SIG-M5 treated with dmso at 0.1 percent for 504 hours (cell line): Measurements from ENCODE around the gene S100A3.
"Not testable (repeated sequence)": the region's sequence is repeated elsewhere in the genome, so short reads cannot be mapped to it uniquely, and the experiment has no call there.

Source experiments
- DNase-seq: peaks from one replicate; lab custom pipeline; 2025; ENCODE audit not compliant: unreplicated experiment; lab: John Stamatoyannopoulos, UW

Gene S100A3

DNA sequence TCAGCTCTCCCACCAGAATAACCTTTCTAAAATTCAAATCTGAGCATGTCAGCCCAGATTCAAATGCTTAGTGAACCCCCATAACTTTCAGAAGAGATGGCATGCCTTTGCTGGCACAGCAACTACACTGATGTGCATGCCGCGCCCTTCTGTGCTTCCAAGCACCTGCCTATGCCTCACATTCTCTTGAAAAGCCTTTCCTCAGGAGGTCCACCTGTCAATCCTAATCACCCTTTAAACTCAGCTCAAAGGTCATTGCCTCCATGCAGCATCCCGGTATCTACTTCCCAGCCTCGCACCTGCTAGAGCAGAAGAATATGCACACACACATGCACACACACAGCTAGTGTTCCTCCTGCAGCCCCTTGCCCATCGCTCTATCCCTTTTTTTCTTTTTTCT is 21.8 kb upstream of the S100A3 start:
- DNase-seq, result no peak

DNA sequence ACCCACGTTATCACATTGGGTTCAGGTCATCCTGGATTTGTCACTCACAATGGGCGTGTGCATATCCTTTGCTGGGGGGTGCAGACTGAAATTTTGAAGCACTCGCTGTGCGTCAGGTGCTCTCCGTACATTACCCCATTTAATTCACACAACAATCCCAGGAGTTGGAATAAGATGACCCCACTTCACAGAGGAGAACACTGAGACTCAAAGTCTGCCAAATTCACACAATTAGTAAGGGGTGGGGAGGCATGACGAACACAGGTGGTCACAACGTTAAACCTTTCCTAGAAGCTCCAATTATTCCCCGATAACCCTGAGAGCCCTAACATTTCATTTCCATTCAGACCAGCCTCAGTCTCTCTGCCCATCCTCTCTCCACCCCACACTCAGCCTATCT is 20.4 kb upstream of the S100A3 start:
- DNase-seq, result no peak

GRCh38 chr1:153568367-153569099 is 19.5 kb upstream of the S100A3 start:
- DNase-seq, result peak; percentile 86

- DNase-seq, result no peak
These were observed 18.7 kb upstream of the S100A3 start for GRCh38 chr1:153567621-153568366.

GRCh38 chr1:153566414-153567371 is 17.6 kb upstream of the S100A3 start:
- DNase-seq, result peak; percentile 99

GRCh38 chr1:153565529-153566374 is 16.7 kb upstream of the S100A3 start, which contains the start of gene S100A2:
S100A2 (minus strand) TSS chr1:153565844; CDS start chr1:153563877, 1,967 bp downstream.
- peak; percentile 51 for DNase-seq

GRCh38 chr1:153563991-153564390 is 14.9 kb upstream of the S100A3 start:
- no peak for DNase-seq

DNA sequence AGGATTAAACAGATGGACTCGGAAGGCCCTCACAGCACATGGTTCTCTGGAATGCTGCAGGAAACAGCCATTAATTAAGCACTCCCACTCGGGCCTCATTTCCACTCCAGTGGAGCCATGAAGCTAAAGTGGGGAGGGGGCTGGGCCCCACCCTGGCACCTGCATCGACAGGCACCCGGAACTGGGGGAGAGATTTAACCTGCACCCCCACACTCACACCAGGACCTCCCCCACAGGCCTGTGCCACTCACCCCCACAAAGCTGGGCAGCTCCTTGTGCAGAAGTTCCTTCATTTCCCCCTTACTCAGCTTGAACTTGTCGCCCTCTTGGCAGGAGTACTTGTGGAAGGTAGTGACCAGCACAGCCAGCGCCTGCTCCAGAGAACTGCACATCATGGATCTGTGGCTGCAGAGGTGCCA is 14.4 kb upstream of the S100A3 start:
- no peak for DNase-seq

GRCh38 chr1:153562021-153562420 is 13.0 kb upstream of the S100A3 start:
- DNase-seq, result not testable (repeated sequence)

DNA sequence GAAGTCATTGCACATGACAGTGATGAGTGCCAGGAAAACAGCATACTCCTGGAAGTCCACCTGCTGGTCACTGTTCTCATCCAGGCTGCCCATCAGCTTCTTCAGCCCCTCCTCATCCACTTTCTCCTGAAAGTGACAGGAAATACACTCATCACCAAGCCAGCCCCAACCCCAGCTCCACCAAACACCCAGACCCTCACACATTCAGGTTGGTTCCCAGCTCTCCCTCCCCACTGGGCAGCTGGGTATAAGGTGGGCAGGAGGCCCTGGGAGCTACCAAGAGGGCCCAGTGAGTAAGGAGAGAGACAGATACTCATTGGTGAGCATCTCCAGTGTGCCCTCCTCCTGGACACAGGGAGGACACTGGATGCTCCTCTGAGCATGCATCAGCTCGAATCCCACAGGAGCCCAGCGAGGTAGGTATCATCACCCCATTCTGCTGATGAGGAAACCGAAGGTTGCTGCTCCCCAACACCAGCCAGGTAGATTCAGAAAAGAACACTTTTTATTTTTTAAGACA is 12.5 kb upstream of the S100A3 start:
- no peak for DNase-seq

DNA sequence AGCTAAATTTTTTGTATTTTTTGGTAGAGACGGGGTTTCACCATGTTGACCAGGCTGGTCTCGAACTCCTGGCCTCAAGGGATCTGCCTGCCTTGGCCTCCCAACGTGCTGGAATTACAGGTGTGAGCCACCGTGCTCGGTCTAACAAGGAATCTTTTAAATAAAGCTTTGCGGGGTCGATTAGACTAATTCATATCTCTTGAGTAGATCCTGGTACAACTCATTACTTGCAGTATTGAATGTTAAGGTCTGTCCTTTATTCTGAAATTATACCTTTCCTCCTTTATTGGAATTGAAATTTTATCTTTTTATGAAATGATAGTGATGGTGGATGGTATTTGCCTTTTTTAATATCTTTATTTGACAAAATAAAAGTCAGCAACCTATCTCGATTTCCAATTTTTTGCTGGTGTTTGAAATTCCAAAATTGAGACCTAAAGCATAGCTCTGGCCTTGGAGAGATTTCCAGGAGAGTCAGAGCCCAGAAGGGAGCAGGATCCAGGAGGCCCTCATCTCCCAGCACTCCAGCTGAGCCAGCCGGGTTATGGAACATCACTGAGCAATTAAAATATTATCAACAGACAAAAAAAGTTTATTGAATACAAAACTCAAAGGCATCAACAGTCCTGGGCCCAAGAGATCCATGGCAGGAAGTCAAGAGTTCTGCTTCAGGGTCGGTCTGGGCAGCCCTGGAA is 11.9 kb upstream of the S100A3 start:
- DNase-seq, result no peak

GRCh38 chr1:153560241-153560640 is 11.2 kb upstream of the S100A3 start:
- DNase-seq, result no peak

DNA sequence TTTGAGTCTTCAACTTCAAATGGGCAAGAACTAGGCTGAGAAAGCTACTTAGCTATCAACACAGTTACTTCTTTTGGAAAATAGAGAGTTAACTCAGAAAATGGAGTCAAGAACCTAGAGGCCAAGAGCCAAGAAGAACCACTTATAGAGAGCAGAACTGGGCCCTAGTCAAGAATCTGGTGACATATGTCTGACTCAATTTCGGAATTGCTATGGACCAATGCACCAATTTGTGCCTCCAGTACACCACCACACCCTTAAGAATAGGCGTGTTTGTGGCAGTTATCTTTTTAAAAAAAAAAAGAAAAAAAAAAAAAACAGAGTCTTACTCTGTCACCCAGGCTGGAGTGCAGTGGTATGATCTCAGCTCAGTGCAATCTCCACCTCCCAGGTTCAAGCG is 8.8 kb upstream of the S100A3 start:
- no peak for DNase-seq

- DNase-seq, result no peak
These were observed 7.3 kb upstream of the S100A3 start for GRCh38 chr1:153556348-153556747.

GRCh38 chr1:153553830-153554541 is 4.9 kb upstream of the S100A3 start:
- DNase-seq, result no peak

DNA sequence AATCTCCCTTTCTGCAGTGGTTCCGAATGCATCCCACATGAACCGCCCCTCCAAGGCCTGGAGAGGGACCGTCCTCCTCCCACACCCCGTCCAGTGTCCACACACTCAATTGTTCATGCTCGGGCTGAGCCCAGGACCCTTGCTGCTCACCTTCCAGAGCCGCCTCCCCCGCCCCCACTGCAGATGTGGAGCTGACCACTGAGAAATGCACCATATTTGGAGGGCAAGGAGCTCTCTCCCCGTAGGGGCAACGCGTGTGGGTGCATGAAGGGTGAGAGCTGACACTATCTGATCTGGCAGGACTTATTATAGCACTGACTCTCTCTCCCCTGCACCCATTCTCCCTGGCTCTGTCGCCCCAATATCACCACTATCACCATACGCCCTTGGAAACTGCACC is 4.0 kb upstream of the S100A3 start:
- DNase-seq, result no peak

- no peak for DNase-seq
These were observed 3.3 kb upstream of the S100A3 start for GRCh38 chr1:153552335-153552734.

- peak; percentile 91 for DNase-seq
These were observed 1.9 kb upstream of the S100A3 start for GRCh38 chr1:153550827-153551500.
